OCI-LY7 (cell line): Measurements from ENCODE around the gene CHST11. TPM values are rescaled to one million over a fixed set of nuclear protein-coding genes. Genes with fewer than 3 reads are reported as not detected.

Experiments
- BruUV-seq: library from RNA; stranded (reverse); fragments of 400-500 nt; replicated peaks from 2 replicates; lab custom pipeline; 2021; lab: Mats Ljungman, UMichigan
- CTCF ChIA-PET: fragments of 300-600 bp; sonication (Branson Sonifier 250); formaldehyde crosslinking; loops from one replicate; lab custom pipeline; 2022; ENCODE audit warnings: antibody characterized with exemption; ENCODE audit not compliant: unreplicated experiment; lab: Charles Lee
- POLR2A ChIA-PET: fragments of 300-600 bp; sonication (Branson Sonifier 250); formaldehyde crosslinking; loops from one replicate; lab custom pipeline; 2022; ENCODE audit warnings: antibody characterized with exemption; lab: Charles Lee
- DNase-seq: peaks from one replicate; pipeline ENCODE4 v3.0.0-alpha.2; 2015; ENCODE audit warnings: low spot score
- H2AFZ ChIP-seq: fragments of 200-600 bp; sonication (generic), shearing (Covaris generic); 2 replicates; pipeline ENCODE4 v1.6.1; 2014; ENCODE audit warnings: mild to moderate bottlenecking, antibody characterized with exemption, low read length, moderate library complexity
- H3K27ac ChIP-seq: fragments of 200-600 bp; sonication (generic); 2 replicates; pipeline ENCODE4 v1.5.1; 2014; ENCODE audit warnings: mixed run types, low read depth, mild to moderate bottlenecking, moderate library complexity, low read length, inconsistent platforms; ENCODE audit not compliant: poor library complexity, severe bottlenecking
- H3K36me3 ChIP-seq: fragments of 200-600 bp; sonication (generic); 2 replicates; pipeline ENCODE4 v1.6.1; 2014; ENCODE audit warnings: mild to moderate bottlenecking, antibody characterized with exemption, low read length, moderate library complexity, mixed read lengths; ENCODE audit not compliant: insufficient read depth
- H3K4me1 ChIP-seq: fragments of 200-600 bp; sonication (generic); 2 replicates; pipeline ENCODE4 v1.5.1; 2014; ENCODE audit warnings: mild to moderate bottlenecking, low read length; ENCODE audit not compliant: insufficient read depth, poor library complexity, severe bottlenecking
- H3K4me2 ChIP-seq: fragments of 200-600 bp; sonication (generic); 2 replicates; pipeline ENCODE4 v1.6.1; 2014; ENCODE audit warnings: mild to moderate bottlenecking, low read length
- H3K4me3 ChIP-seq: fragments of 200-600 bp; sonication (generic); 2 replicates; pipeline ENCODE4 v1.5.1; 2014; ENCODE audit warnings: mild to moderate bottlenecking, low read depth, low read length; ENCODE audit not compliant: poor library complexity, severe bottlenecking
- H3K79me2 ChIP-seq: fragments of 200-600 bp; sonication (generic); 2 replicates; pipeline ENCODE4 v1.6.1; 2016; ENCODE audit warnings: low read depth, mild to moderate bottlenecking, low read length, moderate library complexity, mixed read lengths; ENCODE audit not compliant: insufficient read depth
- H3K9me2 ChIP-seq: fragments of 200-600 bp; sonication (generic); 2 replicates; pipeline ENCODE4 v1.6.1; 2016; ENCODE audit warnings: mild to moderate bottlenecking, low read length, mixed read lengths; ENCODE audit not compliant: insufficient read depth
- H3K9me3 ChIP-seq: fragments of 200-600 bp; sonication (generic); 2 replicates; pipeline ENCODE4 v1.6.1; 2014; ENCODE audit warnings: mild to moderate bottlenecking, mixed run types, low read length, mixed read lengths
- H4K20me1 ChIP-seq: fragments of 200-600 bp; sonication (generic); 2 replicates; pipeline ENCODE4 v1.6.1; 2014; ENCODE audit warnings: mild to moderate bottlenecking, antibody characterized with exemption, low read length, moderate library complexity, mixed read lengths; ENCODE audit not compliant: insufficient read depth
- CTCF ChIP-seq: fragments of 200-600 bp; sonication (generic); conservative IDR thresholded peaks from 2 replicates; pipeline ENCODE4 v1.5.1; 2014; ENCODE audit warnings: mild to moderate bottlenecking, antibody characterized with exemption, low read length, moderate library complexity, mixed read lengths
- EZH2phosphoT487 ChIP-seq: fragments of 200-600 bp; sonication (generic); IDR thresholded peaks from 2 replicates; pipeline ENCODE4 v1.6.1; 2018; ENCODE audit warnings: low read depth, borderline replicate concordance, mild to moderate bottlenecking, mixed run types, antibody characterized with exemption, low read length, moderate library complexity, mixed read lengths
- intact Hi-C: fragments of 100-400 bp; cut with micrococcal nuclease; formaldehyde crosslinking; loops from one replicate; pipeline ENCODE4 v1.10.0; 2022; ENCODE audit not compliant: unreplicated experiment
- total RNA-seq, 2 experiments: library from RNA; depleted of rRNA in 1 of 2; stranded (reverse); fragments of >200 nt in 1 of 2; shearing (Covaris generic) in 1 of 2; gene quantifications; 2 replicates each; pipeline ENCODE4 v1.2.3, GENCODE V29; 2014 to 2022

Gene CHST11
- total RNA-seq, 2 experiments from 2014 or later, result 15.2 to 41.6 TPM

- H3K79me2 ChIP-seq, result no peaks in the 10 kb centered on the region
- BruUV-seq, result no TSS peak
- CTCF ChIA-PET, result no interaction called here
Measured at GRCh38 chr12:104747330-104747729, 290.6 kb downstream of the CHST11 start.

GRCh38 chr12:104747955-104748354, 291.2 kb downstream of the CHST11 start:
- intact Hi-C loops, result no loop called here
- POLR2A ChIA-PET, result interaction anchor here (0.6 kb wide), 1 partner anchor 52 kb away, joined by 4 read pairs; no protein-coding TSS in a partner anchor

More at GRCh38 chr12:104747330-104747729, 290.6 kb downstream of the CHST11 start:
- TF ChIP-seq EZH2phosphoT487, result no peak
- no peak for TF ChIP-seq CTCF
- H3K9me3 ChIP-seq, result no peaks in the 10 kb centered on the region
- no peaks in the 10 kb centered on the region for H3K36me3 ChIP-seq
- no peak overlapping the region for H3K4me3 ChIP-seq
- H4K20me1 ChIP-seq, result no peaks in the 10 kb centered on the region
- no peak for DNase-seq
- POLR2A ChIA-PET, result interaction anchor here (0.6 kb wide), 1 partner anchor 53 kb away, joined by 4 read pairs; no protein-coding TSS in a partner anchor
- H3K9me2 ChIP-seq, result no peaks in the 10 kb centered on the region
- H3K27ac ChIP-seq, result no peak overlapping the region
- H2AFZ ChIP-seq, result no peak overlapping the region
- H3K4me1 ChIP-seq, result peaks cover 58% of the 10 kb centered on the region
- no peak overlapping the region for H3K4me2 ChIP-seq
- intact Hi-C loops, result no loop called here

More at GRCh38 chr12:104747955-104748354, 291.2 kb downstream of the CHST11 start:
- CTCF ChIA-PET, result interaction anchor here (0.5 kb wide), 1 partner anchor 1793 kb away, joined by 3 read pairs; no protein-coding TSS in a partner anchor
- H3K9me2 ChIP-seq, result no peaks in the 10 kb centered on the region
- TF ChIP-seq CTCF, result no peak
- no peak for TF ChIP-seq EZH2phosphoT487
- BruUV-seq, result no TSS peak
- H3K4me3 ChIP-seq, result no peak overlapping the region
- H3K36me3 ChIP-seq, result no peaks in the 10 kb centered on the region
- DNase-seq, result no peak
- H2AFZ ChIP-seq, result no peak overlapping the region
- peak overlapping the region; percentile 24; the same call in 1 of the 2 replicates for H3K4me2 ChIP-seq
- H3K4me1 ChIP-seq, result peaks cover 58% of the 10 kb centered on the region
- no peak overlapping the region for H3K27ac ChIP-seq
- H3K79me2 ChIP-seq, result no peaks in the 10 kb centered on the region
- no peaks in the 10 kb centered on the region for H4K20me1 ChIP-seq
- no peaks in the 10 kb centered on the region for H3K9me3 ChIP-seq
